CD4-positive, alpha-beta T cell (primary cell): ENCODE measurements around the gene IPMK. TPM values are rescaled to one million over a fixed set of nuclear protein-coding genes. Genes with fewer than 3 reads are reported as not detected.

Experiments used
- ATAC-seq: fragments of 200-7000 bp; cut with Tn5 transposase; one replicate; pipeline ENCODE4 v1.10.0; 2022; ENCODE audit warnings: mild to moderate bottlenecking; ENCODE audit not compliant: poor library complexity
- CTCF ChIA-PET: fragments of 350-600 bp; sonication (Branson Sonifier 250); formaldehyde crosslinking; loops from one replicate; lab custom pipeline; 2021; ENCODE audit warnings: antibody characterized with exemption, inconsistent platforms; lab: Charles Lee
- POLR2A ChIA-PET: fragments of 350-600 bp; sonication (Branson Sonifier 250); formaldehyde crosslinking; loops from one replicate; lab custom pipeline; 2021; ENCODE audit warnings: antibody characterized with exemption, inconsistent platforms; lab: Charles Lee
- DNase-seq, 14 experiments: peaks; one replicate each; pipeline ENCODE4 v3.0.0-alpha.2; 2013 to 2020; ENCODE audit warnings: mixed read lengths in 2 of 14
- H3K27ac ChIP-seq, 2 donors: one replicate each; pipeline versions ENCODE4 v1.5.1 to v1.7.0; 2013; ENCODE audit warnings: low read length in 2 of 2, low read depth in 1 of 2, mild to moderate bottlenecking in 1 of 2
- H3K27me3 ChIP-seq, 2 experiments: 1 replicate in 1 of 2; 2 replicates in 1 of 2; pipeline versions ENCODE4 v1.6.1 to v1.7.0; 2013; ENCODE audit warnings: low read length in 2 of 2, control low read depth in 1 of 2, mild to moderate bottlenecking in 1 of 2, moderate library complexity in 1 of 2; ENCODE audit not compliant: insufficient read depth in 2 of 2, control insufficient read depth in 1 of 2
- H3K36me3 ChIP-seq: one replicate; pipeline ENCODE4 v1.6.1; 2013; ENCODE audit warnings: low read length, control low read depth; ENCODE audit not compliant: insufficient read depth
- H3K4me1 ChIP-seq: one replicate; pipeline ENCODE4 v1.6.1; 2013; ENCODE audit warnings: low read length, control low read depth; ENCODE audit not compliant: insufficient read depth
- H3K4me3 ChIP-seq: one replicate; pipeline ENCODE4 v1.5.1; 2013; ENCODE audit warnings: mild to moderate bottlenecking, low read length, moderate library complexity
- H3K9me3 ChIP-seq, 2 experiments: 1 replicate in 1 of 2; 2 replicates in 1 of 2; pipeline versions ENCODE4 v1.6.1 to v1.7.0; 2013; ENCODE audit warnings: low read length in 2 of 2, mild to moderate bottlenecking in 2 of 2, control low read depth in 1 of 2, moderate library complexity in 1 of 2; ENCODE audit not compliant: control insufficient read depth in 1 of 2, insufficient read depth in 1 of 2
- H3K27ac Mint-ChIP-seq: one replicate; pipeline ENCODE4 v1.8.0; 2020; ENCODE audit warnings: mixed read lengths
- H3K27me3 Mint-ChIP-seq: one replicate; pipeline ENCODE4 v1.8.0; 2021; ENCODE audit warnings: mixed read lengths
- H3K36me3 Mint-ChIP-seq: one replicate; pipeline ENCODE4 v1.8.0; 2021; ENCODE audit warnings: low read depth, mixed read lengths
- H3K4me1 Mint-ChIP-seq: one replicate; pipeline ENCODE4 v1.8.0; 2021; ENCODE audit warnings: low read depth, mixed read lengths
- H3K4me3 Mint-ChIP-seq: one replicate; pipeline ENCODE4 v1.8.0; 2020; ENCODE audit warnings: mild to moderate bottlenecking, mixed read lengths
- H3K9me3 Mint-ChIP-seq: one replicate; pipeline ENCODE4 v1.8.0; 2020; ENCODE audit warnings: mixed read lengths
- CTCF ChIP-seq: fragments of 200-600 bp; IDR thresholded peaks from one replicate; pipeline ENCODE4 v1.8.0; 2022; ENCODE audit warnings: antibody characterized with exemption, mild to moderate bottlenecking
- intact Hi-C, 2 experiments: fragments of 100-400 bp; cut with DNase I in 1 of 2; cut with micrococcal nuclease in 1 of 2; formaldehyde crosslinking; loops; one replicate each; pipeline versions ENCODE4 v1.15.1 to v1.9.0; 2023 to 2025; cut with DNase I, micrococcal nuclease
- total RNA-seq, 174 experiments: library from RNA in 2 of 174; stranded (reverse) in 2 of 174; gene quantifications; one replicate each; pipeline ENCODE4 v1.2.3 and lab custom pipeline; 2021 to 2026

IPMK gene
- total RNA-seq, 2 experiments from 2014 or later: 1.4 to 1.5 TPM

GRCh38 chr10:58269782-58270290, 2.1 kb upstream of the IPMK start:
- ATAC-seq: no peak

GRCh38 chr10:58268946-58269781, 1.5 kb upstream of the IPMK start, which contains the start of gene CISD1:
TSS of gene CISD1 (plus strand) at chr10:58269162. CDS start at chr10:58269274, 112 bp downstream.
- intact Hi-C loops: loop anchor here (1.0 to 10.0 kb wide), 4 partner anchors 22 to 1636 kb away; partner anchors contain the start of gene CCDC6 (in 1 of the 2)
- Mint-ChIP-seq H3K4me1 (peaks cover 40% of the 10 kb centered on the region), H3K27ac (peak within 1 kb of the TSS; percentile 91), H3K36me3 (peaks cover 23% of the 10 kb centered on the region), H3K9me3 (no peaks in the 10 kb centered on the region), H3K27me3 (no peaks in the 10 kb centered on the region), H3K4me3 (peak within 1 kb of the TSS; percentile 96)
- ATAC-seq: peak; percentile 63
- peak within 1 kb of the TSS; percentile 81 for H3K4me3 ChIP-seq
- peaks cover 22% of the 10 kb centered on the region for H3K4me1 ChIP-seq
- H3K27me3 ChIP-seq: no peaks in the 10 kb centered on the region
- no peaks in the 10 kb centered on the region for H3K36me3 ChIP-seq
- peak; percentile 87 to 100 (median 92) for DNase-seq
- peak within 1 kb of the TSS; percentile 81 to 87 for H3K27ac ChIP-seq
- ChIA-PET CTCF (interaction anchor here (0.9 to 1.8 kb wide), 3 partner anchors 22 to 1637 kb away, joined by 4 to 7 read pairs (median 7); partner anchors contain the start of genes CCDC6 and TFAM), POLR2A (interaction anchor here (0.9 to 4.5 kb wide), 10 partner anchors 9 to 1639 kb away, joined by 3 to 78 read pairs (median 4); partner anchors contain the start of genes TFAM and UBE2D1)
- TF ChIP-seq CTCF: no peak
- no peaks in the 10 kb centered on the region for H3K9me3 ChIP-seq

More at GRCh38 chr10:58269782-58270290, 2.1 kb upstream of the IPMK start:
- peak overlapping the region; percentile 91 for H3K27ac Mint-ChIP-seq
- no peak for DNase-seq
- H3K27ac ChIP-seq: peak overlapping the region in 1 of 2 donors; percentile 87
- intact Hi-C loops: loop anchor here (1.0 to 10.0 kb wide), 4 partner anchors 21 to 1635 kb away; partner anchors contain the start of gene CCDC6 (in 1 of the 2)
- H3K4me3 Mint-ChIP-seq: peak overlapping the region; percentile 96
- POLR2A ChIA-PET: interaction anchor here (0.9 to 4.5 kb wide), 5 partner anchors 11 to 115 kb away, joined by 3 to 78 read pairs (median 9); partner anchors contain the start of genes TFAM and UBE2D1
- TF ChIP-seq CTCF: no peak
- H3K27me3 ChIP-seq: no peaks in the 10 kb centered on the region
- H3K4me1 Mint-ChIP-seq: peaks cover 34% of the 10 kb centered on the region
- no peaks in the 10 kb centered on the region for H3K9me3 Mint-ChIP-seq
- peaks cover 23% of the 10 kb centered on the region for H3K36me3 Mint-ChIP-seq
- H3K4me3 ChIP-seq: peak overlapping the region; percentile 81
- no peaks in the 10 kb centered on the region for H3K36me3 ChIP-seq
- peaks cover 22% of the 10 kb centered on the region for H3K4me1 ChIP-seq
- no peaks in the 10 kb centered on the region for H3K27me3 Mint-ChIP-seq
- no peaks in the 10 kb centered on the region for H3K9me3 ChIP-seq
- CTCF ChIA-PET: no interaction called here

GRCh38 chr10:58268454-58268945, 806 bp upstream of the IPMK start:
- no peaks in the 10 kb centered on the region for H3K36me3 ChIP-seq
- Mint-ChIP-seq H3K4me1 (peaks cover 47% of the 10 kb centered on the region), H3K36me3 (peaks cover 23% of the 10 kb centered on the region), H3K27me3 (no peaks in the 10 kb centered on the region), H3K4me3 (peak overlapping the region; percentile 96), H3K9me3 (no peaks in the 10 kb centered on the region), H3K27ac (peak overlapping the region; percentile 91)
- peak overlapping the region; percentile 81 for H3K4me3 ChIP-seq
- H3K9me3 ChIP-seq: no peaks in the 10 kb centered on the region
- intact Hi-C loops: loop anchor here (2.0 to 10.0 kb wide), 3 partner anchors 22 to 1636 kb away; partner anchors contain the start of gene CCDC6 (in 1 of the 2)
- ChIA-PET CTCF (interaction anchor here (0.9 to 1.8 kb wide), 3 partner anchors 23 to 1638 kb away, joined by 4 to 7 read pairs (median 7); partner anchors contain the start of genes CCDC6 and TFAM), POLR2A (interaction anchor here (0.9 to 4.5 kb wide), 10 partner anchors 9 to 1640 kb away, joined by 3 to 78 read pairs (median 4); partner anchors contain the start of genes CCDC6, TFAM and UBE2D1)
- DNase-seq (no peak), ATAC-seq (peak; percentile 3)
- peaks cover 22% of the 10 kb centered on the region for H3K4me1 ChIP-seq
- TF ChIP-seq CTCF: no peak
- peak overlapping the region; percentile 81 to 87 for H3K27ac ChIP-seq
- H3K27me3 ChIP-seq: no peaks in the 10 kb centered on the region
